ENCODE results near the gene EHD4.

The EHD4 gene

GRCh38 chr15:41876007-41876406 lies 96.3 kb downstream of the EHD4 start:
- DNase-seq, result no peak

- DNase-seq, result no peak
Observed at GRCh38 chr15:41874736-41875135, 97.6 kb downstream of the EHD4 start.

- DNase-seq, result no peak
Observed at GRCh38 chr15:41873711-41874110, 98.6 kb downstream of the EHD4 start.

GRCh38 chr15:41872166-41872747 lies 100.1 kb downstream of the EHD4 start:
- no peak for DNase-seq

- no peak for DNase-seq
Observed at GRCh38 chr15:41871175-41871905, 101.0 kb downstream of the EHD4 start.

GRCh38 chr15:41870689-41871081 lies 101.7 kb downstream of the EHD4 start:
- DNase-seq, result no peak

- DNase-seq, result no peak
Observed at GRCh38 chr15:41869770-41870688, 102.3 kb downstream of the EHD4 start.

GRCh38 chr15:41868321-41868720 lies 104.0 kb downstream of the EHD4 start:
- DNase-seq, result no peak

GRCh38 chr15:41866872-41867579 lies 105.3 kb downstream of the EHD4 start:
- no peak for DNase-seq

- DNase-seq, result no peak
Observed at GRCh38 chr15:41866263-41866703, 106.1 kb downstream of the EHD4 start.

GRCh38 chr15:41865490-41866055 lies 106.8 kb downstream of the EHD4 start:
- no peak for DNase-seq

GRCh38 chr15:41862515-41863116 lies 109.7 kb downstream of the EHD4 start:
- no peak for DNase-seq

- no peak for DNase-seq
Observed at GRCh38 chr15:41861736-41862356, 110.5 kb downstream of the EHD4 start.

- DNase-seq, result no peak
Observed at GRCh38 chr15:41860049-41860828, 112.1 kb downstream of the EHD4 start.

- DNase-seq, result no peak
Observed at GRCh38 chr15:41858756-41859155, 113.6 kb downstream of the EHD4 start.

- DNase-seq, result no peak
Observed at GRCh38 chr15:41857316-41857715, 115.0 kb downstream of the EHD4 start.

GRCh38 chr15:41856716-41857115 lies 115.6 kb downstream of the EHD4 start:
- DNase-seq, result no peak

- DNase-seq, result no peak
Observed at GRCh38 chr15:41856262-41856661, 116.1 kb downstream of the EHD4 start.

GRCh38 chr15:41855261-41855961 lies 116.9 kb downstream of the EHD4 start:
- DNase-seq, result no peak

- DNase-seq, result no peak
Observed at GRCh38 chr15:41854443-41854842, 117.9 kb downstream of the EHD4 start.

All from hematopoietic multipotent progenitor cell treated with erythropoietin and hydrocortisone succinate and interleukin-3 and kit ligand, for 8 days (in vitro differentiated cells).